ENCODE data around the gene PRKCH.

- TF ChIP-seq SPI1 (IDR thresholded peaks at IDR 0.05; ENCODE audit: borderline replicate concordance, low read depth) (no peak), GABPA (IDR thresholded peaks at IDR 0.05; ENCODE audit: low read depth) (no peak), CTCF (IDR thresholded peaks at IDR 0.05; ENCODE audit: insufficient read depth, low read length) (no peak)
Measured at GRCh38 chr14:61444215-61444768, 122.9 kb downstream of the PRKCH start.
